ENCODE data around the gene DOCK2.

The DOCK2 gene

DNA sequence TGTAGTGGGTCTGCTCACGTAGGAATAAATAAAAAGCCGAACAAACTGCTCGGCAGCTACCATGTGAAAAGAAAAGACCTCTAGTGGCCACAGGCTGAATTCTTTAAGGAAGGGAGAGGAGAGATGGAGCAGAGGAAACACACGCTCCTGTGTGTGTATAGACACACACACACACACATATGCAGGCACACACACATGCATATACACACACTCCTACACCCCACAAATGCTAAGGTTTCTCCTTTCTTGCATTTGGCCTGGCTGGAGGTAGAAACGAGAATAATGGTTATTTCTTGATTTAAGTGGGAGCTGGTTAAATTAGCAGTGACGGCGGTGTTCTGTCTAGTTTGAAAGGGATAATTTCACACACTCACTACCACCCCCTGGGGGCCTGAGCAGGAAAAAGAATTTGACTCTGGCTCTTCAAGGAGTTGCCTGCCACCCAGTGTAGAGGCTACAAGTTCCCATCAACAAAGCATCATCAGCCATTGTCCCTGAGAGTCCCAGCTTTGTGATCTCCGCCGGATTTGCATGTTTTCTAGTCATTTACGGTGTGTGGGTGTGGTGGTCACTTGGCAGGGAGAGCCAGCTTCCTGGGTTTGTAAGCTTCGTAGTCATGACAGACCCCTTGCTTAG lies 343.5 kb downstream of the DOCK2 start, which contains the start of gene INSYN2B (continued):
- TF ChIP-seq, protein P1, sequence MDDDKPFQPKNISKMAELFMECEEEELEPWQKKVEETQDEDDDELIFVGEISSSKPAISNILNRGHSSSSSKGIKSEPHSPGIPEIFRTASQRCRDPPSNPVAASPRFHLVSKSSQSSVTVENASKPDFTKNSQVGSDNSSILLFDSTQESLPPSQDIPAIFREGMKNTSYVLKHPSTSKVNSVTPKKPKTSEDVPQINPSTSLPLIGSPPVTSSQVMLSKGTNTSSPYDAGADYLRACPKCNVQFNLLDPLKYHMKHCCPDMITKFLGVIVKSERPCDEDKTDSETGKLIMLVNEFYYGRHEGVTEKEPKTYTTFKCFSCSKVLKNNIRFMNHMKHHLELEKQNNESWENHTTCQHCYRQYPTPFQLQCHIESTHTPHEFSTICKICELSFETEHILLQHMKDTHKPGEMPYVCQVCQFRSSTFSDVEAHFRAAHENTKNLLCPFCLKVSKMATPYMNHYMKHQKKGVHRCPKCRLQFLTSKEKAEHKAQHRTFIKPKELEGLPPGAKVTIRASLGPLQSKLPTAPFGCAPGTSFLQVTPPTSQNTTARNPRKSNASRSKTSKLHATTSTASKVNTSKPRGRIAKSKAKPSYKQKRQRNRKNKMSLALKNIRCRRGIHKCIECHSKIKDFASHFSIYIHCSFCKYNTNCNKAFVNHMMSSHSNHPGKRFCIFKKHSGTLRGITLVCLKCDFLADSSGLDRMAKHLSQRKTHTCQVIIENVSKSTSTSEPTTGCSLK (tag by site-specific recombination; IDR thresholded peaks at IDR 0.05) = no peak
- TF ChIP-seq, protein P2, sequence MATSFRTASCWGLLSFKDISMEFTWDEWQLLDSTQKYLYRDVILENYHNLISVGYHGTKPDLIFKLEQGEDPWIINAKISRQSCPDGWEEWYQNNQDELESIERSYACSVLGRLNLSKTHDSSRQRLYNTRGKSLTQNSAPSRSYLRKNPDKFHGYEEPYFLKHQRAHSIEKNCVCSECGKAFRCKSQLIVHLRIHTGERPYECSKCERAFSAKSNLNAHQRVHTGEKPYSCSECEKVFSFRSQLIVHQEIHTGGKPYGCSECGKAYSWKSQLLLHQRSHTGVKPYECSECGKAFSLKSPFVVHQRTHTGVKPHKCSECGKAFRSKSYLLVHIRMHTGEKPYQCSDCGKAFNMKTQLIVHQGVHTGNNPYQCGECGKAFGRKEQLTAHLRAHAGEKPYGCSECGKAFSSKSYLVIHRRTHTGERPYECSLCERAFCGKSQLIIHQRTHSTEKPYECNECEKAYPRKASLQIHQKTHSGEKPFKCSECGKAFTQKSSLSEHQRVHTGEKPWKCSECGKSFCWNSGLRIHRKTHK (tag by site-specific recombination; IDR thresholded peaks at IDR 0.05) = no peak
- peak; percentile 49 for TF ChIP-seq SP7 (tag by site-specific recombination; IDR thresholded peaks at IDR 0.05)
- TF ChIP-seq KLF8 (tag by site-specific recombination; IDR thresholded peaks at IDR 0.05) = no peak
- TF ChIP-seq ZBTB21 (tag by site-specific recombination; IDR thresholded peaks at IDR 0.05) = no peak
- TF ChIP-seq ZNF558 (tag by site-specific recombination; IDR thresholded peaks at IDR 0.05) = no peak; the same call in 1 of the 2 replicates
- TF ChIP-seq ZNF426 (tag by site-specific recombination; IDR thresholded peaks at IDR 0.05) = no peak
- TF ChIP-seq, protein P3, sequence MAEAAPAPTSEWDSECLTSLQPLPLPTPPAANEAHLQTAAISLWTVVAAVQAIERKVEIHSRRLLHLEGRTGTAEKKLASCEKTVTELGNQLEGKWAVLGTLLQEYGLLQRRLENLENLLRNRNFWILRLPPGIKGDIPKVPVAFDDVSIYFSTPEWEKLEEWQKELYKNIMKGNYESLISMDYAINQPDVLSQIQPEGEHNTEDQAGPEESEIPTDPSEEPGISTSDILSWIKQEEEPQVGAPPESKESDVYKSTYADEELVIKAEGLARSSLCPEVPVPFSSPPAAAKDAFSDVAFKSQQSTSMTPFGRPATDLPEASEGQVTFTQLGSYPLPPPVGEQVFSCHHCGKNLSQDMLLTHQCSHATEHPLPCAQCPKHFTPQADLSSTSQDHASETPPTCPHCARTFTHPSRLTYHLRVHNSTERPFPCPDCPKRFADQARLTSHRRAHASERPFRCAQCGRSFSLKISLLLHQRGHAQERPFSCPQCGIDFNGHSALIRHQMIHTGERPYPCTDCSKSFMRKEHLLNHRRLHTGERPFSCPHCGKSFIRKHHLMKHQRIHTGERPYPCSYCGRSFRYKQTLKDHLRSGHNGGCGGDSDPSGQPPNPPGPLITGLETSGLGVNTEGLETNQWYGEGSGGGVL (tag by site-specific recombination; IDR thresholded peaks at IDR 0.05) = no peak
- TF ChIP-seq OSR2 (tag by site-specific recombination; IDR thresholded peaks at IDR 0.05) = no peak
- TF ChIP-seq ZNF157 (tag by site-specific recombination; IDR thresholded peaks at IDR 0.05) = no peak
- TF ChIP-seq ZNF501 (tag by site-specific recombination; IDR thresholded peaks at IDR 0.05) = peak; percentile 64; the same call in 1 of the 2 replicates
- peak; percentile 44; the same call in 1 of the 2 replicates for TF ChIP-seq ZNF629 (tag by site-specific recombination; IDR thresholded peaks at IDR 0.05)
- TF ChIP-seq GLIS1 (tag by site-specific recombination; IDR thresholded peaks at IDR 0.05) = no peak
- TF ChIP-seq, protein P4, sequence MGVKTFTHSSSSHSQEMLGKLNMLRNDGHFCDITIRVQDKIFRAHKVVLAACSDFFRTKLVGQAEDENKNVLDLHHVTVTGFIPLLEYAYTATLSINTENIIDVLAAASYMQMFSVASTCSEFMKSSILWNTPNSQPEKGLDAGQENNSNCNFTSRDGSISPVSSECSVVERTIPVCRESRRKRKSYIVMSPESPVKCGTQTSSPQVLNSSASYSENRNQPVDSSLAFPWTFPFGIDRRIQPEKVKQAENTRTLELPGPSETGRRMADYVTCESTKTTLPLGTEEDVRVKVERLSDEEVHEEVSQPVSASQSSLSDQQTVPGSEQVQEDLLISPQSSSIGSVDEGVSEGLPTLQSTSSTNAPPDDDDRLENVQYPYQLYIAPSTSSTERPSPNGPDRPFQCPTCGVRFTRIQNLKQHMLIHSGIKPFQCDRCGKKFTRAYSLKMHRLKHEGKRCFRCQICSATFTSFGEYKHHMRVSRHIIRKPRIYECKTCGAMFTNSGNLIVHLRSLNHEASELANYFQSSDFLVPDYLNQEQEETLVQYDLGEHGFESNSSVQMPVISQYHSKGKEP (tag by site-specific recombination; IDR thresholded peaks at IDR 0.05) = no peak
- no peak for TF ChIP-seq ZNF266 (tag by site-specific recombination; IDR thresholded peaks at IDR 0.05; ENCODE audit: low read depth)
- peak; percentile 14; the same call in 1 of the 2 replicates for TF ChIP-seq ZNF654 (tag by site-specific recombination; IDR thresholded peaks at IDR 0.05; ENCODE audit: low read depth)
- TF ChIP-seq ZNF837 (tag by site-specific recombination; IDR thresholded peaks at IDR 0.05) = no peak
- TF ChIP-seq ZNF544 (tag by site-specific recombination; IDR thresholded peaks at IDR 0.05) = no peak
- TF ChIP-seq ZNF133 (tag by site-specific recombination; IDR thresholded peaks at IDR 0.05) = no peak
- peak; percentile 17; the same call in 1 of the 2 replicates for TF ChIP-seq ZBTB20 (tag by site-specific recombination; IDR thresholded peaks at IDR 0.05)
- no peak for TF ChIP-seq ZNF114 (tag by site-specific recombination; IDR thresholded peaks at IDR 0.05)
- no peak for TF ChIP-seq BCL11B (tag by site-specific recombination; IDR thresholded peaks at IDR 0.05; ENCODE audit: low read depth)
- no peak for TF ChIP-seq OVOL3 (tag by site-specific recombination; IDR thresholded peaks at IDR 0.05)
- TF ChIP-seq ZNF621 (tag by site-specific recombination; IDR thresholded peaks at IDR 0.05) = no peak
- TF ChIP-seq, protein P5, sequence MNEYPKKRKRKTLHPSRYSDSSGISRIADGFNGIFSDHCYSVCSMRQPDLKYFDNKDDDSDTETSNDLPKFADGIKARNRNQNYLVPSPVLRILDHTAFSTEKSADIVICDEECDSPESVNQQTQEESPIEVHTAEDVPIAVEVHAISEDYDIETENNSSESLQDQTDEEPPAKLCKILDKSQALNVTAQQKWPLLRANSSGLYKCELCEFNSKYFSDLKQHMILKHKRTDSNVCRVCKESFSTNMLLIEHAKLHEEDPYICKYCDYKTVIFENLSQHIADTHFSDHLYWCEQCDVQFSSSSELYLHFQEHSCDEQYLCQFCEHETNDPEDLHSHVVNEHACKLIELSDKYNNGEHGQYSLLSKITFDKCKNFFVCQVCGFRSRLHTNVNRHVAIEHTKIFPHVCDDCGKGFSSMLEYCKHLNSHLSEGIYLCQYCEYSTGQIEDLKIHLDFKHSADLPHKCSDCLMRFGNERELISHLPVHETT (tag by site-specific recombination; IDR thresholded peaks at IDR 0.05) = no peak
- no peak for TF ChIP-seq ZNF571 (tag by site-specific recombination; IDR thresholded peaks at IDR 0.05)
- TF ChIP-seq, protein P6, sequence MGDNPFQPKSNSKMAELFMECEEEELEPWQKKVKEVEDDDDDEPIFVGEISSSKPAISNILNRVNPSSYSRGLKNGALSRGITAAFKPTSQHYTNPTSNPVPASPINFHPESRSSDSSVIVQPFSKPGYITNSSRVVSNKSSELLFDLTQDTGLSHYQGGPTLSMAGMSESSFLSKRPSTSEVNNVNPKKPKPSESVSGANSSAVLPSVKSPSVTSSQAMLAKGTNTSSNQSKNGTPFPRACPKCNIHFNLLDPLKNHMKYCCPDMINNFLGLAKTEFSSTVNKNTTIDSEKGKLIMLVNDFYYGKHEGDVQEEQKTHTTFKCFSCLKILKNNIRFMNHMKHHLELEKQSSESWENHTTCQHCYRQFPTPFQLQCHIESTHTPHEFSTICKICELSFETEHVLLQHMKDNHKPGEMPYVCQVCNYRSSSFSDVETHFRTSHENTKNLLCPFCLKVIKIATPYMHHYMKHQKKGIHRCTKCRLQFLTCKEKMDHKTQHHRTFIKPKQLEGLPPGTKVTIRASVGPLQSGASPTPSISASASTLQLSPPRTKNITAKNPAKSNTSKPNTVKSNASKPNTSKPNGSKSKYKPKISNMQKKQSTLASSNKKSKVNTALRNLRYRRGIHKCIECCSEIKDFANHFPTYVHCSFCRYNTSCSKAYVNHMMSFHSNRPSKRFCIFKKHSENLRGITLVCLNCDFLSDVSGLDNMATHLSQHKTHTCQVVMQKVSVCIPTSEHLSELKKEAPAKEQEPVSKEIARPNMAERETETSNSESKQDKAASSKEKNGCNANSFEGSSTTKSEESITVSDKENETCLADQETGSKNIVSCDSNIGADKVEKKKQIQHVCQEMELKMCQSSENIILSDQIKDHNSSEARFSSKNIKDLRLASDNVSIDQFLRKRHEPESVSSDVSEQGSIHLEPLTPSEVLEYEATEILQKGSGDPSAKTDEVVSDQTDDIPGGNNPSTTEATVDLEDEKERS (tag by site-specific recombination; IDR thresholded peaks at IDR 0.05) = no peak
- TF ChIP-seq ZNF830 (tag by site-specific recombination; IDR thresholded peaks at IDR 0.05; ENCODE audit: low read depth) = no peak
- no peak for TF ChIP-seq ZNF768 (tag by site-specific recombination; IDR thresholded peaks at IDR 0.05)
- no peak for TF ChIP-seq HOXD13 (CRISPR knock-in tag; IDR thresholded peaks at IDR 0.05; ENCODE audit: borderline replicate concordance)

All from HEK293 (cell line).